GM12873 (cell line): Measurements from ENCODE around the gene SFMBT1.

Experiments used
- CTCF ChIP-seq: IDR thresholded peaks from 2 replicates; pipeline ENCODE4 v1.5.1; 2012; ENCODE audit warnings: low read depth, mild to moderate bottlenecking, moderate library complexity, low read length, control low read depth; ENCODE audit not compliant: insufficient read depth; ENCODE audit errors: missing control alignments

The SFMBT1 gene

GRCh38 chr3:52859686-52860423 lies 186.0 kb downstream of the SFMBT1 start:
- no peak for TF ChIP-seq CTCF

- TF ChIP-seq CTCF = no peak
Measured at GRCh38 chr3:52857864-52858263, 188.0 kb downstream of the SFMBT1 start.

GRCh38 chr3:52857133-52857532 lies 188.7 kb downstream of the SFMBT1 start:
- TF ChIP-seq CTCF = no peak

- TF ChIP-seq CTCF = no peak
Measured at GRCh38 chr3:52856666-52857065, 189.2 kb downstream of the SFMBT1 start.

- no peak for TF ChIP-seq CTCF
Measured at GRCh38 chr3:52854013-52854412, 191.9 kb downstream of the SFMBT1 start.
